ENCODE data around the gene CCT5.

GRCh38 chr5:10279328-10279727 lies 29.2 kb downstream of the CCT5 start:
- TF ChIP-seq POLR2A (IDR thresholded peaks at IDR 0.05), result no peak
- no peak for TF ChIP-seq CTCF (IDR thresholded peaks at IDR 0.05)
